Suprapubic skin (tissue), 4 donors: Measurements from ENCODE around the gene ZNF804A. TPM values are rescaled to one million over a fixed set of nuclear protein-coding genes. Genes with fewer than 3 reads are reported as not detected.

Experiments
- DNase-seq, 2 donors: peaks; one replicate each; pipeline ENCODE4 v3.0.0-alpha.2; 2019; ENCODE audit warnings: low spot score in 2 of 2
- H3K27ac ChIP-seq: fragments of 200-600 bp; sonication (generic); one replicate; pipeline ENCODE4 v1.5.1; 2019
- H3K27me3 ChIP-seq: fragments of 200-600 bp; sonication (generic); one replicate; pipeline ENCODE4 v1.5.1; 2019
- H3K36me3 ChIP-seq: fragments of 200-600 bp; sonication (generic); one replicate; pipeline ENCODE4 v1.5.1; 2019
- H3K4me1 ChIP-seq: fragments of 200-600 bp; sonication (generic); one replicate; pipeline ENCODE4 v1.5.1; 2019
- H3K4me3 ChIP-seq: fragments of 200-600 bp; sonication (generic); one replicate; pipeline ENCODE4 v1.5.1; 2019; ENCODE audit warnings: mild to moderate bottlenecking
- H3K9me3 ChIP-seq: fragments of 200-600 bp; sonication (generic); one replicate; pipeline ENCODE4 v1.5.1; 2019
- EP300 ChIP-seq: sonication (generic); formaldehyde crosslinking; IDR thresholded peaks from one replicate; pipeline ENCODE4 v1.6.1; 2017; ENCODE audit warnings: antibody characterized with exemption
- POLR2A ChIP-seq, 2 donors: fragments of 450-650 bp; IDR thresholded peaks; one replicate each; pipeline ENCODE4 v1.6.1; 2017; ENCODE audit warnings: antibody characterized with exemption in 2 of 2, mild to moderate bottlenecking in 2 of 2, moderate library complexity in 2 of 2
- POLR2AphosphoS5 ChIP-seq, 3 donors: sonication (generic); formaldehyde crosslinking; IDR thresholded peaks; one replicate each; pipeline ENCODE4 v1.6.1; 2017; ENCODE audit warnings: antibody characterized with exemption in 3 of 3
- WGBS: methylation state at CpG from one replicate; pipeline ENCODE4 v1.1.5; 2018; 5-methylcytosine and 5-hydroxymethylcytosine counted together
- total RNA-seq, 4 donors: library from RNA; depleted of rRNA; stranded (reverse); fragments of >200 nt; gene quantifications; one replicate each; pipeline ENCODE4 v1.1.0, GENCODE V29; 2016
- TF ChIP-seq, protein P1 (sequence below), 2 donors: fragments of 200-600 bp in 1 of 2; fragments of 450-650 bp in 1 of 2; sonication (generic) in 1 of 2; IDR thresholded peaks; one replicate each; pipeline ENCODE4 v1.5.1; 2016 to 2019; ENCODE audit warnings: antibody characterized with exemption in 2 of 2, mild to moderate bottlenecking in 1 of 2, moderate library complexity in 1 of 2

Gene ZNF804A
- total RNA-seq, 4 donors from 2014 or later, result 1.0 TPM; not detected in 3

DNA sequence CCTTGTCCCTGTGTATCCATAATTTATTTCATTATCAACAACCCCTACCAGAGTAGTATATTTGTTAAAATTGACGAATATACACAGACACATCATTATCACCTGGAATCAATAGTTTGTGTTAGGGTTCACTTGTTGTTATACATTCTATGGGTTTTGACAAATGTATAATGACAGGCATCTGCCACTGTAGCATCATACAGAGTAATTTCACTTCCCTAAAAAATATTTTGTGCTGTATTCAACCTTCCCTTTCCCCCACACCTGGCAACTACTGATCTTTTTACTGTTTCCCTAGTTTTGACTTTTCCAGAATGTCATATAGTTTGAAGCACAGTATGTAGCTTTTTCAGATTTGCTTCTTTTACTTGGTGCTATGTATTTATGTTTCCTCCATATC is 132.0 kb downstream of the ZNF804A start:
- Histone ChIP-seq H3K27ac (no peak overlapping the region), H3K4me3 (no peak overlapping the region), H3K27me3 (no peaks in the 10 kb centered on the region), H3K4me1 (no peaks in the 10 kb centered on the region), H3K9me3 (no peaks in the 10 kb centered on the region), H3K36me3 (no peaks in the 10 kb centered on the region)
- TF ChIP-seq EP300 (no peak), POLR2A (IDR thresholded peaks at IDR 0.05) (no peak), POLR2AphosphoS5 (IDR thresholded peaks at IDR 0.05) (no peak)
- TF ChIP-seq, protein P1, sequence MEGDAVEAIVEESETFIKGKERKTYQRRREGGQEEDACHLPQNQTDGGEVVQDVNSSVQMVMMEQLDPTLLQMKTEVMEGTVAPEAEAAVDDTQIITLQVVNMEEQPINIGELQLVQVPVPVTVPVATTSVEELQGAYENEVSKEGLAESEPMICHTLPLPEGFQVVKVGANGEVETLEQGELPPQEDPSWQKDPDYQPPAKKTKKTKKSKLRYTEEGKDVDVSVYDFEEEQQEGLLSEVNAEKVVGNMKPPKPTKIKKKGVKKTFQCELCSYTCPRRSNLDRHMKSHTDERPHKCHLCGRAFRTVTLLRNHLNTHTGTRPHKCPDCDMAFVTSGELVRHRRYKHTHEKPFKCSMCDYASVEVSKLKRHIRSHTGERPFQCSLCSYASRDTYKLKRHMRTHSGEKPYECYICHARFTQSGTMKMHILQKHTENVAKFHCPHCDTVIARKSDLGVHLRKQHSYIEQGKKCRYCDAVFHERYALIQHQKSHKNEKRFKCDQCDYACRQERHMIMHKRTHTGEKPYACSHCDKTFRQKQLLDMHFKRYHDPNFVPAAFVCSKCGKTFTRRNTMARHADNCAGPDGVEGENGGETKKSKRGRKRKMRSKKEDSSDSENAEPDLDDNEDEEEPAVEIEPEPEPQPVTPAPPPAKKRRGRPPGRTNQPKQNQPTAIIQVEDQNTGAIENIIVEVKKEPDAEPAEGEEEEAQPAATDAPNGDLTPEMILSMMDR (IDR thresholded peaks at IDR 0.05), result no peak
- DNase-seq, result no peak
- 88% methylated on average over 1 of the region's 1 CpG for WGBS

DNA sequence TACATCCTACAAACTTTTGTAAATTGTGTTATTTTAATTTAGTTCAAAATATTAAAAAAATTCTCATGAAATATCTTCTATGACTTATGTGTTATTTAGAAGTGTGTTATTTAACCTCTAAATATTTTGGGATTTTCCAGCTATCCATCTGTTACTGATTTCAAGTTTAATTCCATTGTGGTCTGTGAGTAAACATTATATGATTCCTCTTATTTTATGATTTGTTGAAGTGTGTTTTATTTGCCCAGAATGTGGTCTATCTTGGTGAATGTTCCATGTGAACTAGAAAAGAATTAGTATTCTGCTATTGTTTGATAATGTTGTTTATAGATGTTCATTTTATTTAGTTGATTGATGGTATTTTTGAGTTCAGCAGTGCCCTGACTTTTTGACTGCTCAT is 136.0 kb downstream of the ZNF804A start:
- H3K36me3 ChIP-seq, result no peaks in the 10 kb centered on the region
- H3K9me3 ChIP-seq, result no peaks in the 10 kb centered on the region
- no peaks in the 10 kb centered on the region for H3K4me1 ChIP-seq
- H3K27me3 ChIP-seq, result no peaks in the 10 kb centered on the region
- TF ChIP-seq EP300 (no peak), POLR2A (IDR thresholded peaks at IDR 0.05) (no peak), POLR2AphosphoS5 (IDR thresholded peaks at IDR 0.05) (no peak)
- TF ChIP-seq, protein P1 (IDR thresholded peaks at IDR 0.05), result no peak
- DNase-seq, result no peak
- no peak overlapping the region for H3K27ac ChIP-seq
- H3K4me3 ChIP-seq, result no peak overlapping the region

DNA sequence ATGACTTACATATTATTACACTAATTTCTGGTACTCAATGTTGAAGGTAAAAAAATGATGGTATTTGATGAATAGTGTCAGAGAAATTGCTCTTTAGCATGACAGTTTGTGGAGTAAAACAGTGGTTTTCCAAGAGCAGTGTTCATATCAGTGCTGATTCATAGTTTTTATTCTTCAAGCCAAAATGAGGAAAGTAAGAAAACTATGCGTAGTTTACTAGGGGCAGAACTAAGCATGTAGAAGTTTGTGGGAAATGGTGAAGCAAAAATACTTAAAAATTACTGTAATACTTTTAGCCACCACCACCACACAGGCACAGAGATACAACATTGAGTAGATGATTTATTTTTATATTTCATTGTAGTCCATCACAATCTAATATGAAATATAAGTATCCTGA is 137.3 kb downstream of the ZNF804A start:
- 88% methylated on average over 1 of the region's 1 CpG for WGBS
- no peak overlapping the region for H3K4me3 ChIP-seq

DNA sequence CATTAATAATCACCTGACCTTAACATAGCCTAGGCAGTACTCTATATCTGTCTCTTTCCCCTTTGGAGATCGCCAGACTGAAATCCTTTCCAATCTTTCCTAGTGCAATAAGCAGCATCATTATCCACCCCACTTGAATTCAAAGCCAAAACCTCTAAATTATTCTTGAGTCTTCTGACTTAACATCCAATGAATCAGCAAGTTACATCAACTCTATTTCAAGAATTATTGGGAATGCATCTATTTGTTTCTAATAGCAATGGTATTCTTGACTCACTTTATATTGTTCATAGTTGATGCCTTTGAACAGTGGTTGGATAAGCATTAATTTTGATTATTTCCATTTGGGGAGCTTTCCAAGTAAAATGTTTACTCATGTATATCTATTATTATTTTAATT is 144.8 kb downstream of the ZNF804A start:
- no peak for DNase-seq
- no peak overlapping the region for H3K27ac ChIP-seq
- H3K27me3 ChIP-seq, result no peaks in the 10 kb centered on the region
- TF ChIP-seq EP300 (no peak), POLR2A (IDR thresholded peaks at IDR 0.05) (no peak), POLR2AphosphoS5 (IDR thresholded peaks at IDR 0.05) (no peak)
- TF ChIP-seq, protein P1 (IDR thresholded peaks at IDR 0.05), result no peak
- H3K4me3 ChIP-seq, result no peak overlapping the region
- no peaks in the 10 kb centered on the region for H3K36me3 ChIP-seq
- H3K9me3 ChIP-seq, result no peaks in the 10 kb centered on the region
- H3K4me1 ChIP-seq, result no peaks in the 10 kb centered on the region
- 88% methylated on average over 1 of the region's 1 CpG for WGBS

More for the DNA sequence above, 137.3 kb downstream of the ZNF804A start:
- Histone ChIP-seq H3K36me3 (no peaks in the 10 kb centered on the region), H3K27ac (no peak overlapping the region), H3K27me3 (no peaks in the 10 kb centered on the region), H3K4me1 (no peaks in the 10 kb centered on the region), H3K9me3 (no peaks in the 10 kb centered on the region)
- TF ChIP-seq POLR2A (IDR thresholded peaks at IDR 0.05) (no peak), EP300 (no peak), POLR2AphosphoS5 (IDR thresholded peaks at IDR 0.05) (no peak)
- TF ChIP-seq, protein P1 (IDR thresholded peaks at IDR 0.05), result no peak
- no peak for DNase-seq

DNA sequence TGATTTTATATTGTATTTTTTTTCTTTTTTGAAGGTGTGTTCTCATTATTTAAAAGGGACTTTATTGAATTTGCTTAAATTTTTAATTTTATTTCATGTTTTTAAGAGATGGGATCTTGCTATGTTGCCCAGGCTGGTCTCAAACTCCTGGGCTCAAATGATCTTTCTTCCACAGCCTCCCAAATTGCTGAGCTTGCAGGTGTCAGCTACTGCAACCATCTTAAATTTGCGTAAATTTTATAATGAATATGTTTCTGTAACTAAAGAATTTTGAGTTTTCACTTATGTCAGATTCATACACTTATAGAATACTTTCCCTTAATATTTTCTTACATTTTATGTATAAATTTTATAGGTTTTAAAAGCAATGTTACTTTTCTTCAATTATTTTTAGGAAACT is 157.8 kb downstream of the ZNF804A start:
- no peaks in the 10 kb centered on the region for H3K4me1 ChIP-seq
- H3K36me3 ChIP-seq, result no peaks in the 10 kb centered on the region
- no peak overlapping the region for H3K4me3 ChIP-seq
- no peaks in the 10 kb centered on the region for H3K27me3 ChIP-seq
- TF ChIP-seq POLR2A (IDR thresholded peaks at IDR 0.05) (no peak), EP300 (no peak), POLR2AphosphoS5 (IDR thresholded peaks at IDR 0.05) (no peak)
- TF ChIP-seq, protein P1 (IDR thresholded peaks at IDR 0.05), result no peak
- H3K27ac ChIP-seq, result no peak overlapping the region
- DNase-seq, result no peak
- 93% methylated on average over 1 of the region's 1 CpG for WGBS
- H3K9me3 ChIP-seq, result no peaks in the 10 kb centered on the region
